ENCODE measurements around the gene NFE2L2. TPM values are rescaled to one million over a fixed set of nuclear protein-coding genes. Genes with fewer than 3 reads are reported as not detected.

NFE2L2 gene
- total RNA-seq, 1 experiment from 2014 or later = 26.3 TPM

GRCh38 chr2:177271981-177272666, 7.6 kb upstream of the NFE2L2 start:
- Mint-ChIP-seq H3K9me3 (no peaks in the 10 kb centered on the region), H3K27me3 (ENCODE audit: low read depth) (no peaks in the 10 kb centered on the region), H3K27ac (peak overlapping the region; percentile 66; the same call in 1 of the 2 replicates), H3K4me1 (peaks cover 15% of the 10 kb centered on the region), H3K36me3 (no peaks in the 10 kb centered on the region), H3K4me3 (no peak overlapping the region)
- ChIA-PET POLR2A (interaction anchor here (1.1 kb wide), 1 partner anchor 17 kb away, joined by 3 read pairs; no protein-coding TSS in a partner anchor), CTCF (interaction anchor here (0.9 to 1.6 kb wide), 5 partner anchors 9 to 108 kb away, joined by 3 to 6 read pairs (median 3); no protein-coding TSS in a partner anchor)
- no peak; the same call in 1 of the 2 replicates for ATAC-seq
- DNase-seq (ENCODE audit: low spot score) = no peak
- TF ChIP-seq ZBTB43 (CRISPR knock-in tag; IDR thresholded peaks at IDR 0.05) = no peak
- TF ChIP-seq MXD4 (CRISPR knock-in tag; IDR thresholded peaks at IDR 0.05; ENCODE audit: borderline replicate concordance) = no peak
- TF ChIP-seq, protein P1, sequence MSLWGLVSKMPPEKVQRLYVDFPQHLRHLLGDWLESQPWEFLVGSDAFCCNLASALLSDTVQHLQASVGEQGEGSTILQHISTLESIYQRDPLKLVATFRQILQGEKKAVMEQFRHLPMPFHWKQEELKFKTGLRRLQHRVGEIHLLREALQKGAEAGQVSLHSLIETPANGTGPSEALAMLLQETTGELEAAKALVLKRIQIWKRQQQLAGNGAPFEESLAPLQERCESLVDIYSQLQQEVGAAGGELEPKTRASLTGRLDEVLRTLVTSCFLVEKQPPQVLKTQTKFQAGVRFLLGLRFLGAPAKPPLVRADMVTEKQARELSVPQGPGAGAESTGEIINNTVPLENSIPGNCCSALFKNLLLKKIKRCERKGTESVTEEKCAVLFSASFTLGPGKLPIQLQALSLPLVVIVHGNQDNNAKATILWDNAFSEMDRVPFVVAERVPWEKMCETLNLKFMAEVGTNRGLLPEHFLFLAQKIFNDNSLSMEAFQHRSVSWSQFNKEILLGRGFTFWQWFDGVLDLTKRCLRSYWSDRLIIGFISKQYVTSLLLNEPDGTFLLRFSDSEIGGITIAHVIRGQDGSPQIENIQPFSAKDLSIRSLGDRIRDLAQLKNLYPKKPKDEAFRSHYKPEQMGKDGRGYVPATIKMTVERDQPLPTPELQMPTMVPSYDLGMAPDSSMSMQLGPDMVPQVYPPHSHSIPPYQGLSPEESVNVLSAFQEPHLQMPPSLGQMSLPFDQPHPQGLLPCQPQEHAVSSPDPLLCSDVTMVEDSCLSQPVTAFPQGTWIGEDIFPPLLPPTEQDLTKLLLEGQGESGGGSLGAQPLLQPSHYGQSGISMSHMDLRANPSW (CRISPR knock-in tag; conservative IDR thresholded peaks at IDR 0.05; ENCODE audit: low read depth) = no peak
- TF ChIP-seq, protein P2, sequence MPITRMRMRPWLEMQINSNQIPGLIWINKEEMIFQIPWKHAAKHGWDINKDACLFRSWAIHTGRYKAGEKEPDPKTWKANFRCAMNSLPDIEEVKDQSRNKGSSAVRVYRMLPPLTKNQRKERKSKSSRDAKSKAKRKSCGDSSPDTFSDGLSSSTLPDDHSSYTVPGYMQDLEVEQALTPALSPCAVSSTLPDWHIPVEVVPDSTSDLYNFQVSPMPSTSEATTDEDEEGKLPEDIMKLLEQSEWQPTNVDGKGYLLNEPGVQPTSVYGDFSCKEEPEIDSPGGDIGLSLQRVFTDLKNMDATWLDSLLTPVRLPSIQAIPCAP (CRISPR knock-in tag; IDR thresholded peaks at IDR 0.05) = no peak
- TF ChIP-seq CTCF (IDR thresholded peaks at IDR 0.05) = no peak
- TF ChIP-seq ZNF532 (CRISPR knock-in tag; IDR thresholded peaks at IDR 0.05; ENCODE audit: borderline replicate concordance) = no peak
- no peak for TF ChIP-seq KAT7 (CRISPR knock-in tag; IDR thresholded peaks at IDR 0.05; ENCODE audit: borderline replicate concordance)
- no peak for TF ChIP-seq AFF4 (CRISPR knock-in tag; IDR thresholded peaks at IDR 0.05; ENCODE audit: borderline replicate concordance)
- TF ChIP-seq ZNF423 (CRISPR knock-in tag; IDR thresholded peaks at IDR 0.05) = no peak
- TF ChIP-seq, protein P3, sequence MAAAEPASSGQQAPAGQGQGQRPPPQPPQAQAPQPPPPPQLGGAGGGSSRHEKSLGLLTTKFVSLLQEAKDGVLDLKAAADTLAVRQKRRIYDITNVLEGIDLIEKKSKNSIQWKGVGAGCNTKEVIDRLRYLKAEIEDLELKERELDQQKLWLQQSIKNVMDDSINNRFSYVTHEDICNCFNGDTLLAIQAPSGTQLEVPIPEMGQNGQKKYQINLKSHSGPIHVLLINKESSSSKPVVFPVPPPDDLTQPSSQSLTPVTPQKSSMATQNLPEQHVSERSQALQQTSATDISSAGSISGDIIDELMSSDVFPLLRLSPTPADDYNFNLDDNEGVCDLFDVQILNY (CRISPR knock-in tag; IDR thresholded peaks at IDR 0.05) = no peak
- no peak for TF ChIP-seq GTF2I (CRISPR knock-in tag; conservative IDR thresholded peaks at IDR 0.05)
- TF ChIP-seq ATF3 (CRISPR knock-in tag; conservative IDR thresholded peaks at IDR 0.05) = no peak
- no peak for TF ChIP-seq ESRRA (CRISPR knock-in tag; IDR thresholded peaks at IDR 0.05; ENCODE audit: borderline replicate concordance)
- TF ChIP-seq ZNF671 (CRISPR knock-in tag; IDR thresholded peaks at IDR 0.05) = no peak
- TF ChIP-seq GRHL2 (CRISPR knock-in tag; IDR thresholded peaks at IDR 0.05; ENCODE audit: insufficient replicate concordance, severe bottlenecking) = no peak
- no peak for TF ChIP-seq FOXK1 (CRISPR knock-in tag; IDR thresholded peaks at IDR 0.05)
- TF ChIP-seq GABPB1 (CRISPR knock-in tag; IDR thresholded peaks at IDR 0.05) = no peak
